MM.1S (cell line): ENCODE data around the gene HSD17B4.
"Not testable (repeated sequence)": the region's sequence is repeated elsewhere in the genome, so short reads cannot be mapped to it uniquely, and the experiment has no call there.

Experiments
- DNase-seq: peaks from one replicate; pipeline ENCODE4 v3.0.0-alpha.2; 2015
- H2AFZ ChIP-seq: fragments of 300-600 bp; sonication (generic); 2 replicates; pipeline ENCODE4 v1.6.0; 2016; ENCODE audit warnings: antibody characterized with exemption, low read length
- H3F3A ChIP-seq: fragments of 300-600 bp; sonication (generic); 2 replicates; pipeline ENCODE4 v1.6.1; 2016; ENCODE audit warnings: mild to moderate bottlenecking, antibody characterized with exemption, low read length, moderate library complexity, mixed read lengths; ENCODE audit not compliant: insufficient read depth
- H3K27ac ChIP-seq: fragments of 300-600 bp; sonication (generic); 2 replicates; pipeline ENCODE4 v1.5.1; 2016; ENCODE audit warnings: mild to moderate bottlenecking, low read length
- H3K27me3 ChIP-seq: fragments of 300-600 bp; sonication (generic); replicated peaks from 2 replicates; pipeline ENCODE4 v1.6.0; 2016; ENCODE audit warnings: low read length; ENCODE audit not compliant: insufficient read depth
- H3K36me3 ChIP-seq: fragments of 300-600 bp; sonication (generic); replicated peaks from 2 replicates; pipeline ENCODE4 v1.6.1; 2016; ENCODE audit warnings: mild to moderate bottlenecking, low read length, mixed read lengths; ENCODE audit not compliant: insufficient read depth
- H3K4me1 ChIP-seq: fragments of 300-600 bp; sonication (generic); 2 replicates; pipeline ENCODE4 v1.6.1; 2016; ENCODE audit warnings: low read length, mixed read lengths
- H3K4me2 ChIP-seq: fragments of 300-600 bp; sonication (generic); 2 replicates; pipeline ENCODE4 v1.6.0; 2016; ENCODE audit warnings: low read depth, low read length
- H3K4me3 ChIP-seq: fragments of 300-600 bp; sonication (generic); 2 replicates; pipeline ENCODE4 v1.5.1; 2016; ENCODE audit warnings: low read length, mixed read lengths
- H3K79me2 ChIP-seq: fragments of 300-600 bp; sonication (generic); 2 replicates; pipeline ENCODE4 v1.6.1; 2016; ENCODE audit warnings: mixed run types, low read length, mixed read lengths
- H3K9ac ChIP-seq: fragments of 300-600 bp; sonication (generic); 2 replicates; pipeline ENCODE4 v1.6.1; 2016; ENCODE audit warnings: low read length, mixed read lengths
- H3K9me2 ChIP-seq: fragments of 300-600 bp; sonication (generic); replicated peaks from 2 replicates; pipeline ENCODE4 v1.6.1; 2016; ENCODE audit warnings: mild to moderate bottlenecking, low read length, mixed read lengths; ENCODE audit not compliant: insufficient read depth
- H3K9me3 ChIP-seq: fragments of 300-600 bp; sonication (generic); replicated peaks from 2 replicates; pipeline ENCODE4 v1.6.1; 2016; ENCODE audit warnings: mild to moderate bottlenecking, low read length, mixed read lengths; ENCODE audit not compliant: insufficient read depth
- H4K20me1 ChIP-seq: fragments of 300-600 bp; sonication (generic); 2 replicates; pipeline ENCODE4 v1.6.1; 2016; ENCODE audit warnings: mild to moderate bottlenecking, low read length, moderate library complexity, mixed read lengths; ENCODE audit not compliant: insufficient read depth
- CTCF ChIP-seq: fragments of 300-600 bp; sonication (generic); IDR thresholded peaks from 2 replicates; pipeline ENCODE4 v1.5.1; 2016; ENCODE audit warnings: antibody characterized with exemption, low read length, mixed read lengths
- EZH2 ChIP-seq: fragments of 300-600 bp; sonication (generic); optimal IDR thresholded peaks from 2 replicates; pipeline ENCODE3; 2017; ENCODE audit warnings: low read depth, mild to moderate bottlenecking, antibody characterized with exemption, low read length, mixed read lengths
- EZH2phosphoT487 ChIP-seq: fragments of 300-600 bp; sonication (generic); IDR thresholded peaks from 2 replicates; pipeline ENCODE4 v1.6.1; 2018; ENCODE audit warnings: antibody characterized with exemption, low read length

Gene HSD17B4

GRCh38 chr5:119435436-119436132 lies 16.7 kb upstream of the HSD17B4 start:
- H3K4me2 ChIP-seq: no peak overlapping the region

DNA sequence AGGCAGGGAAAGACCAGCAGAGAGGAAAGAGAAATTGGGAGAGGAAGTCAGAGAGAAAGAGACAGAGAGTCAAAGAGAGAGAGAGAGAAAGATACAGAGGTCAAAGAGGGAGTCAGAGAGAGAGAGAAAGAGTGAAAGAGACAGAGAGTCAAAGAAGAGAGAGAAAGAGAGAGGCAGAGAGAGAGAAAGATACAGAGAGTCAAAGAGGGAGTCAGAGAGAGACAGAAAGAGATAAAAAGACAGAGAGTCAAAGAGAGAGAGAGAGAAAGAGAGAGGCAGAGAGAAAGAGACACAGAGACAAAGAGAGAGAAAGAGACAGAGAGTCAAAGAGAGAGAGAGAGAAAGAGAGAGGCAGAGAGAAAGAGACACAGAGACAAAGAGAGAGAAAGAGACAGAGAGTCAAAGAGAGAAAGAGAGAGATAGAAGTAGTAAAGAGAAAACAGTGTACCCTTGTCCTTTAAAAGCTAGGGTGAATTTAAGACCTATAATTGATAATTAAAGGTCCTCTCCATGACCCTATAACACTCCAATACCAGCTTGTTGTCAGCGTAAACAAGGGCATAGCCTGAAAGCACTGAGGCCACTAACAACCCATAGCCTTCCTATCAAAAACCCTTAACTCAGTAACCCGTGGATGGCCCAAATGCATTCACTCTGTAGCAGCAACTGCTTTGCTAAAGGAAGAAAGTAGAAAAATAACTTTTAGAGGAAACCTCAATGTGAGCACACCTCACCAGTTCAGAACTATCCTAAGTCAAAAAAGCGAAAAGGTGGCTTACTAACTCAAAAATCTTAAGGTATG lies 14.3 kb upstream of the HSD17B4 start:
- H4K20me1 ChIP-seq, H3K4me1 ChIP-seq, H3K27ac ChIP-seq, H3F3A ChIP-seq, H3K9me2 ChIP-seq, DNase-seq, H3K79me2 ChIP-seq, H3K27me3 ChIP-seq, H2AFZ ChIP-seq, H3K9me3 ChIP-seq, H3K4me2 ChIP-seq, H3K4me3 ChIP-seq, H3K36me3 ChIP-seq, H3K9ac ChIP-seq: not testable (repeated sequence)

More at GRCh38 chr5:119435436-119436132, 16.7 kb upstream of the HSD17B4 start:
- no peak overlapping the region for H3K27ac ChIP-seq
- H3F3A ChIP-seq: no peaks in the 10 kb centered on the region
- no peaks in the 10 kb centered on the region for H4K20me1 ChIP-seq
- peak; percentile 69 for TF ChIP-seq CTCF
- TF ChIP-seq EZH2: no peak
- DNase-seq: peak; percentile 47
- no peaks in the 10 kb centered on the region for H3K79me2 ChIP-seq
- H2AFZ ChIP-seq: no peak overlapping the region
- H3K4me1 ChIP-seq: no peaks in the 10 kb centered on the region
- no peaks in the 10 kb centered on the region for H3K9me3 ChIP-seq
- no peaks in the 10 kb centered on the region for H3K27me3 ChIP-seq
- no peak overlapping the region for H3K4me3 ChIP-seq
- no peak overlapping the region for H3K9ac ChIP-seq
- no peaks in the 10 kb centered on the region for H3K9me2 ChIP-seq
- no peaks in the 10 kb centered on the region for H3K36me3 ChIP-seq

GRCh38 chr5:119438587-119438917 lies 13.7 kb upstream of the HSD17B4 start:
- H3K9ac ChIP-seq, DNase-seq, H3K27me3 ChIP-seq, H3F3A ChIP-seq, H3K9me2 ChIP-seq, H3K79me2 ChIP-seq, H4K20me1 ChIP-seq, H3K4me1 ChIP-seq, H3K4me2 ChIP-seq, H3K27ac ChIP-seq, H3K36me3 ChIP-seq, H3K9me3 ChIP-seq, H3K4me3 ChIP-seq, H2AFZ ChIP-seq: not testable (repeated sequence)

- Histone ChIP-seq H3K27me3 (no peaks in the 10 kb centered on the region), H3K9me3 (no peaks in the 10 kb centered on the region), H3K4me2 (no peak overlapping the region), H3K9me2 (no peaks in the 10 kb centered on the region), H3K36me3 (no peaks in the 10 kb centered on the region), H4K20me1 (no peaks in the 10 kb centered on the region), H3K79me2 (no peaks in the 10 kb centered on the region), H2AFZ (no peak overlapping the region; the same call in 1 of the 2 replicates), H3K9ac (no peak overlapping the region), H3K4me1 (no peaks in the 10 kb centered on the region), H3K27ac (no peak overlapping the region), H3F3A (no peaks in the 10 kb centered on the region), H3K4me3 (no peak overlapping the region)
- no peak for TF ChIP-seq EZH2
- no peak for TF ChIP-seq CTCF
- no peak for TF ChIP-seq EZH2phosphoT487
- DNase-seq: no peak
These were observed 13.1 kb upstream of the HSD17B4 start for GRCh38 chr5:119439140-119439631.

DNA sequence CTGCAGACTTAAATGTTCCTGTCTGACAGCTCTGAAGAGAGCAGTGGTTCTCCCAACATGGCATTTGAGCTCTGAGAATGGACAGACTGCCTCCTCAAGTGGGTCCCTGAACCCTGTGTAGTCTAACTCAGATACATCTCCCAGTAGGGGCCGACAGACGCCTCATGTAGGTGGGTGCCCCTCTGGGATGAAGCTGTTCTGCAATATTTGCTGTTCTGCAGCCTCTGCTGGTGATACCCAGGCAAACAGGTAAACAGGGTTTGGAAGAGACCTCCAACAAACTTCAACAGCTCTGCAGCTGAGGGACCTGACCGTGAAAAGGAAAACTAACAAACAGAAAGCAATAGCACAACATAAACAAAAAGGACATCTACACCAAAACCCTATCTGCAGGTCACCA lies 12.7 kb upstream of the HSD17B4 start:
- not testable (repeated sequence) for H3F3A ChIP-seq, H2AFZ ChIP-seq, H3K4me3 ChIP-seq, H3K79me2 ChIP-seq, H3K4me2 ChIP-seq, H3K27ac ChIP-seq, H3K27me3 ChIP-seq, DNase-seq, H3K9me3 ChIP-seq, H3K9ac ChIP-seq, H3K4me1 ChIP-seq, H4K20me1 ChIP-seq, H3K36me3 ChIP-seq, H3K9me2 ChIP-seq

DNA sequence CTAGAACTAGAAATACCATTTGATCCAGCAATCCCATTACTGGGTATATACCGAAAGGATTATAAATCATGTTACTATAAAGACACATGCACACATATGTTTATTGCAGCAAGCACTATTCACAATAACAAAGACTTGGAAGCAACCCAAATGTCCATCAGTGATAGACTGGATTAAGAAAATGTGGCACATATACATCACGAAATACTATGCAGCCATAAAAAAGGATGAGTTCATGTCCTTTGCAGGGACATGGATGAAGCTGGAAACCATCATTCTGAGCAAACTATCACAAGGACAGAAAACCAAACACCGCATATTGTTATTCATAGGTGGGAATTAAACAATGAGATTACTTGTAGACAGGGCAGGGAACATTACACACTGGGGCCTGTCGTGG lies 7.7 kb upstream of the HSD17B4 start:
- DNase-seq, H3K4me1 ChIP-seq, H3F3A ChIP-seq: not testable (repeated sequence)

More for the DNA sequence above, 7.7 kb upstream of the HSD17B4 start:
- H3K4me3 ChIP-seq, H3K9me3 ChIP-seq, H3K4me2 ChIP-seq, H3K27ac ChIP-seq, H4K20me1 ChIP-seq, H3K9me2 ChIP-seq, H3K79me2 ChIP-seq, H3K9ac ChIP-seq, H3K27me3 ChIP-seq, H2AFZ ChIP-seq, H3K36me3 ChIP-seq: not testable (repeated sequence)
